ENCODE measurements around the gene SLC39A3. TPM values are rescaled to one million over a fixed set of nuclear protein-coding genes. Genes with fewer than 3 reads are reported as not detected.

Gene SLC39A3
- total RNA-seq, 1 experiment from 2014 or later: 39.1 TPM

- TF ChIP-seq SP1 (IDR thresholded peaks at IDR 0.05; ENCODE audit: low read depth) (no peak), YY1 (IDR thresholded peaks at IDR 0.05; ENCODE audit: extremely low read depth, insufficient replicate concordance, low read depth, low read length) (no peak), EZH2phosphoT487 (IDR thresholded peaks at IDR 0.05; ENCODE audit: borderline replicate concordance) (no peak), ZNF274 (IDR thresholded peaks at IDR 0.05; ENCODE audit: low read depth, low read length) (no peak), RAD21 (IDR thresholded peaks at IDR 0.05; ENCODE audit: low read depth) (no peak), ELF1 (IDR thresholded peaks at IDR 0.05; ENCODE audit: borderline replicate concordance, low read depth) (no peak), EZH2 (IDR thresholded peaks at IDR 0.05) (no peak), ZFX (IDR thresholded peaks at IDR 0.05) (no peak), FOSL1 (IDR thresholded peaks at IDR 0.05; ENCODE audit: low read depth) (no peak)
Measured at GRCh38 chr19:2685204-2685704, 54.6 kb downstream of the SLC39A3 start (continued).

- Histone ChIP-seq H3K27ac (ENCODE audit: low read depth, low read length) (no peak overlapping the region), H3K27me3 (ENCODE audit: insufficient read depth, low read length) (no peaks in the 10 kb centered on the region), H3K79me2 (ENCODE audit: insufficient read depth, low read length) (no peaks in the 10 kb centered on the region), H3K9me3 (ENCODE audit: control insufficient read depth in 1 of 2, insufficient read depth in 1 of 2, low read depth in 1 of 2, low read length in 2 of 2) (no peaks in the 10 kb centered on the region), H3K4me1 (ENCODE audit: control insufficient read depth in 1 of 2, insufficient read depth in 2 of 2, low read length in 2 of 2) (no peaks in the 10 kb centered on the region), H4K20me1 (ENCODE audit: insufficient read depth) (no peaks in the 10 kb centered on the region), H3K4me2 (ENCODE audit: low read length) (no peak overlapping the region), H3K36me3 (ENCODE audit: control insufficient read depth in 1 of 2, insufficient read depth in 2 of 2, low read length in 2 of 2) (no peaks in the 10 kb centered on the region), H3K9ac (ENCODE audit: low read length) (no peak overlapping the region), H2AFZ (ENCODE audit: low read depth, low read length, poor library complexity, severe bottlenecking) (no peak overlapping the region), H3K4me3 (replicated peaks in 1 of 2; ENCODE audit: low read depth in 1 of 2, low read length in 2 of 2) (no peak overlapping the region), H3K9me2 (ENCODE audit: insufficient read depth) (no peaks in the 10 kb centered on the region)
- RAD21 ChIA-PET (ENCODE audit: low non-redundant PET in 1 of 2, low total read pairs in 2 of 2, uncharacterized antibody in 2 of 2, unreplicated experiment in 2 of 2): no interaction called here
- TF ChIP-seq TCF7L2 (IDR thresholded peaks at IDR 0.05; ENCODE audit: borderline replicate concordance, extremely low read depth, insufficient read depth, insufficient read length) (no peak), ELF1 (IDR thresholded peaks at IDR 0.05; ENCODE audit: borderline replicate concordance, low read depth) (no peak), CTCF (IDR thresholded peaks at IDR 0.05 in 2 of 3, conservative IDR thresholded peaks at IDR 0.05 in 1 of 3; ENCODE audit: borderline replicate concordance in 1 of 3, insufficient read depth in 1 of 3, low read depth in 2 of 3, low read length in 2 of 3) (no peak), JUND (IDR thresholded peaks at IDR 0.05) (no peak), EGR1 (IDR thresholded peaks at IDR 0.05; ENCODE audit: low read depth) (no peak), YY1 (IDR thresholded peaks at IDR 0.05; ENCODE audit: extremely low read depth, insufficient replicate concordance, low read depth, low read length) (no peak), EZH2 (IDR thresholded peaks at IDR 0.05) (no peak), POLR2A (IDR thresholded peaks at IDR 0.05; ENCODE audit: borderline replicate concordance, extremely low read depth, insufficient read depth, insufficient read length) (no peak), SRF (IDR thresholded peaks at IDR 0.05; ENCODE audit: low read depth) (no peak), FOSL1 (IDR thresholded peaks at IDR 0.05; ENCODE audit: low read depth) (no peak), RAD21 (IDR thresholded peaks at IDR 0.05; ENCODE audit: low read depth) (no peak)
- DNase-seq (ENCODE audit: low read depth, low spot score) (no peak), ATAC-seq (no peak)
- intact Hi-C loops (cut with micrococcal nuclease): no loop called here
- BruUV-seq (replicated peaks): no TSS peak
- CTCF ChIA-PET: no interaction called here
- POLR2A ChIA-PET: no interaction called here
Measured at GRCh38 chr19:2683430-2684003, 56.3 kb downstream of the SLC39A3 start.

Other genes with a start within 250 kb of the SLC39A3 start
- gene GNG7, start 37.3 kb downstream of the SLC39A3 start, total RNA-seq (2021; ENCODE audit: unreplicated experiment): 11.3 TPM
- gene DIRAS1, start 18.6 kb downstream of the SLC39A3 start, total RNA-seq (2021; ENCODE audit: unreplicated experiment): 33.7 TPM
- gene SGTA, start 43.3 kb upstream of the SLC39A3 start, total RNA-seq (2021; ENCODE audit: unreplicated experiment): 109 TPM
- 201 TPM for gene THOP1, start 45.5 kb upstream of the SLC39A3 start, total RNA-seq (2021; ENCODE audit: unreplicated experiment)
- gene ZNF554, start 79.9 kb upstream of the SLC39A3 start, total RNA-seq (2021; ENCODE audit: unreplicated experiment): 4.0 TPM
- gene ZNF555, start 101.5 kb upstream of the SLC39A3 start, total RNA-seq (2021; ENCODE audit: unreplicated experiment): 4.5 TPM
- not detected for gene ZNF556, start 127.3 kb upstream of the SLC39A3 start, total RNA-seq (2021; ENCODE audit: unreplicated experiment)
- gene ZNF57, start 160.9 kb upstream of the SLC39A3 start, total RNA-seq (2021; ENCODE audit: unreplicated experiment): 8.3 TPM
- gene ZNF77, start 205.0 kb upstream of the SLC39A3 start, total RNA-seq (2021; ENCODE audit: unreplicated experiment): 5.9 TPM
- 10.9 TPM for gene TLE6, start 237.5 kb upstream of the SLC39A3 start, total RNA-seq (2021; ENCODE audit: unreplicated experiment)

Measured in HCT116 (cell line).